SH-SY5Y (cell line): ENCODE results near the gene TBX15.

Source experiments
- GATA2 ChIP-seq: IDR thresholded peaks from 2 replicates; pipeline ENCODE4 v1.6.1; 2011; ENCODE audit warnings: mild to moderate bottlenecking, low read depth, low read length
- GATA3 ChIP-seq: IDR thresholded peaks from 2 replicates; pipeline ENCODE4 v1.6.1; 2011; ENCODE audit warnings: low read depth, mild to moderate bottlenecking, low read length, moderate library complexity

The TBX15 gene

GRCh38 chr1:118920124-118920717 lies 67.9 kb downstream of the TBX15 start:
- TF ChIP-seq GATA3 (no peak), GATA2 (no peak)

- TF ChIP-seq GATA2 = no peak
- TF ChIP-seq GATA3 = no peak
These were observed 69.2 kb downstream of the TBX15 start for GRCh38 chr1:118918940-118919259.

GRCh38 chr1:118918230-118918939 lies 69.8 kb downstream of the TBX15 start:
- TF ChIP-seq GATA3 (no peak), GATA2 (no peak)

GRCh38 chr1:118914379-118915161 lies 73.6 kb downstream of the TBX15 start:
- TF ChIP-seq GATA3 = no peak
- no peak for TF ChIP-seq GATA2

- no peak for TF ChIP-seq GATA3
- no peak for TF ChIP-seq GATA2
These were observed 74.3 kb downstream of the TBX15 start for GRCh38 chr1:118913818-118914217.

- TF ChIP-seq GATA2 (no peak), GATA3 (no peak)
These were observed 75.6 kb downstream of the TBX15 start for GRCh38 chr1:118912574-118912973.

GRCh38 chr1:118911571-118911970 lies 76.6 kb downstream of the TBX15 start:
- TF ChIP-seq GATA3 (no peak), GATA2 (no peak)

- no peak for TF ChIP-seq GATA3
- no peak for TF ChIP-seq GATA2
These were observed 80.7 kb downstream of the TBX15 start for GRCh38 chr1:118907466-118907865.

GRCh38 chr1:118905671-118906070 lies 82.5 kb downstream of the TBX15 start:
- TF ChIP-seq GATA3 (no peak), GATA2 (no peak)

- TF ChIP-seq GATA2 (no peak), GATA3 (no peak)
These were observed 82.9 kb downstream of the TBX15 start for GRCh38 chr1:118905196-118905595.

GRCh38 chr1:118902711-118903191 lies 85.4 kb downstream of the TBX15 start:
- no peak for TF ChIP-seq GATA2
- TF ChIP-seq GATA3 = no peak

GRCh38 chr1:118902299-118902698 lies 85.8 kb downstream of the TBX15 start:
- no peak for TF ChIP-seq GATA2
- no peak for TF ChIP-seq GATA3

GRCh38 chr1:118900643-118901440 lies 87.3 kb downstream of the TBX15 start:
- TF ChIP-seq GATA2 (no peak), GATA3 (no peak)

- TF ChIP-seq GATA3 (no peak), GATA2 (no peak)
These were observed 88.8 kb downstream of the TBX15 start for GRCh38 chr1:118899340-118899739.
